B cell (primary cell): ENCODE measurements around the gene CFAP141. TPM values are rescaled to one million over a fixed set of nuclear protein-coding genes. Genes with fewer than 3 reads are reported as not detected.

ENCODE experiments used
- ATAC-seq: fragments of 200-7000 bp; cut with Tn5 transposase; one replicate; pipeline ENCODE4 v1.10.0; 2021; ENCODE audit warnings: low read depth, mild to moderate bottlenecking, moderate number of reproducible peaks, moderate library complexity
- CTCF ChIA-PET: fragments of 350-600 bp; sonication (Branson Sonifier 250); formaldehyde crosslinking; loops from one replicate; lab custom pipeline; 2021; ENCODE audit warnings: antibody characterized with exemption, inconsistent platforms; lab: Charles Lee
- POLR2A ChIA-PET: fragments of 350-600 bp; sonication (Branson Sonifier 250); formaldehyde crosslinking; loops from one replicate; lab custom pipeline; 2021; ENCODE audit warnings: antibody characterized with exemption; lab: Charles Lee
- DNase-seq: peaks from one replicate; pipeline ENCODE4 v3.0.0; 2013
- H2AFZ ChIP-seq: 2 replicates; pipeline ENCODE4 v1.6.1; 2012; ENCODE audit warnings: mild to moderate bottlenecking, low read depth, low read length; ENCODE audit not compliant: insufficient read depth, poor library complexity, severe bottlenecking
- H3K27ac ChIP-seq, 2 donors: 1 replicate in 1 of 2; 2 replicates in 1 of 2; pipeline ENCODE4 v1.5.1; 2012 to 2013; ENCODE audit warnings: low read length in 2 of 2, mild to moderate bottlenecking in 2 of 2, moderate library complexity in 1 of 2
- H3K27me3 ChIP-seq, 4 experiments: fragments of 200-600 bp in 1 of 4; sonication (generic) in 1 of 4; replicated peaks in 1 of 4; 1 replicate in 2 of 4; 2 replicates in 2 of 4; pipeline versions ENCODE4 v1.6.1 to v1.7.0; 2013 to 2016; ENCODE audit warnings: low read length in 3 of 4, mild to moderate bottlenecking in 2 of 4, mixed read lengths in 1 of 4, moderate library complexity in 1 of 4; ENCODE audit not compliant: insufficient read depth in 4 of 4, control insufficient read depth in 3 of 4; ENCODE audit errors: control extremely low read depth in 1 of 4
- H3K36me3 ChIP-seq, 2 experiments: replicated peaks in 1 of 2; 1 replicate in 1 of 2; 2 replicates in 1 of 2; pipeline versions ENCODE4 v1.6.1 to v1.7.1; 2013; ENCODE audit warnings: low read length in 1 of 2; ENCODE audit not compliant: insufficient read depth in 2 of 2, control insufficient read depth in 1 of 2; ENCODE audit errors: control extremely low read depth in 1 of 2, extremely low read depth in 1 of 2
- H3K4me1 ChIP-seq, 2 donors: fragments of 200-600 bp in 1 of 2; sonication (generic) in 1 of 2; 1 replicate in 1 of 2; 2 replicates in 1 of 2; pipeline versions ENCODE4 v1.5.1 to v1.6.1; 2013 to 2017; ENCODE audit warnings: low read length in 2 of 2; ENCODE audit not compliant: control insufficient read depth in 2 of 2, insufficient read depth in 2 of 2
- H3K4me2 ChIP-seq: replicated peaks from 2 replicates; pipeline ENCODE3; 2012; ENCODE audit warnings: mild to moderate bottlenecking, low read depth, low read length; ENCODE audit not compliant: poor library complexity, severe bottlenecking
- H3K4me3 ChIP-seq, 5 experiments: fragments of 200-600 bp in 1 of 5; sonication (generic) in 1 of 5; 1 replicate in 3 of 5; 2 replicates in 2 of 5; pipeline versions ENCODE4 v1.5.1 to v1.7.0; 2011 to 2016; ENCODE audit warnings: low read length in 4 of 5, mild to moderate bottlenecking in 4 of 5, low read depth in 2 of 5, control low read depth in 1 of 5, moderate library complexity in 1 of 5; ENCODE audit not compliant: insufficient read depth in 1 of 5; ENCODE audit errors: control extremely low read depth in 1 of 5, extremely low read depth in 1 of 5
- H3K79me2 ChIP-seq: fragments of 200-600 bp; sonication (generic); one replicate; pipeline ENCODE4 v1.6.0; 2016; ENCODE audit warnings: low read length; ENCODE audit not compliant: control insufficient read depth, insufficient read depth
- H3K9ac ChIP-seq: fragments of 200-600 bp; sonication (generic); 2 replicates; pipeline ENCODE4 v1.6.1; 2017; ENCODE audit warnings: mild to moderate bottlenecking, low read length, moderate library complexity
- H3K9me3 ChIP-seq, 3 donors: one replicate each; pipeline versions ENCODE4 v1.6.1 to v1.7.1; 2013; ENCODE audit warnings: low read length in 2 of 3; ENCODE audit not compliant: control insufficient read depth in 2 of 3, insufficient read depth in 1 of 3; ENCODE audit errors: control extremely low read depth in 1 of 3
- H4K20me1 ChIP-seq: 2 replicates; pipeline ENCODE4 v1.6.0; 2012; ENCODE audit warnings: mild to moderate bottlenecking, low read length; ENCODE audit not compliant: insufficient read depth, control insufficient read depth, poor library complexity, severe bottlenecking
- H3K27ac Mint-ChIP-seq: one replicate; pipeline ENCODE4 v1.8.0; 2021; ENCODE audit warnings: mixed read lengths
- H3K27me3 Mint-ChIP-seq: one replicate; pipeline ENCODE4 v1.8.0; 2021; ENCODE audit warnings: mixed read lengths
- H3K4me1 Mint-ChIP-seq: one replicate; pipeline ENCODE4 v1.8.0; 2021; ENCODE audit warnings: mixed read lengths
- H3K4me3 Mint-ChIP-seq: one replicate; pipeline ENCODE4 v1.8.0; 2021; ENCODE audit warnings: mixed read lengths
- H3K9me3 Mint-ChIP-seq: one replicate; pipeline ENCODE4 v1.8.0; 2022; ENCODE audit warnings: mixed read lengths; ENCODE audit not compliant: insufficient read depth
- CTCF ChIP-seq: fragments of 200-600 bp; IDR thresholded peaks from one replicate; pipeline ENCODE4 v1.8.0; 2022; ENCODE audit warnings: antibody characterized with exemption, mild to moderate bottlenecking
- EZH2 ChIP-seq: IDR thresholded peaks from 2 replicates; pipeline ENCODE4 v1.6.1; 2012; ENCODE audit warnings: borderline replicate concordance, low read depth, mild to moderate bottlenecking, moderate library complexity, low read length; ENCODE audit not compliant: insufficient read depth, poor library complexity, severe bottlenecking
- WGBS: methylation state at CpG from one replicate; pipeline ENCODE4 v1.1.5; 2013; ENCODE audit warnings: missing lambda C conversion rate; ENCODE audit not compliant: insufficient coverage; 5-methylcytosine and 5-hydroxymethylcytosine counted together
- intact Hi-C: fragments of 100-400 bp; cut with micrococcal nuclease; formaldehyde crosslinking; loops from one replicate; pipeline ENCODE4 v1.10.0; 2022
- polyA plus RNA-seq: library from polyadenylated mRNA; depleted of rRNA; stranded (reverse); fragments of >200 nt; gene quantifications from 2 replicates; pipeline ENCODE4 v1.2.3, GENCODE V29; 2012
- total RNA-seq, 2 donors: library from RNA; stranded (reverse); fragments of 120-200 nt in 1 of 2; gene quantifications; 1 replicate in 1 of 2; 2 replicates in 1 of 2; pipeline versions ENCODE4 v1.2.3 to v1.2.4, GENCODE V29; 2013 to 2022

The CFAP141 gene
- total and polyA plus RNA-seq, 2 donors (not counting 1 experiment from before 2014, with no cell fraction given), result not detected

GRCh38 chr1:154199563-154199879 lies 6.6 kb downstream of the CFAP141 start:
- H3K4me1 Mint-ChIP-seq, result no peaks in the 10 kb centered on the region
- intact Hi-C loops, result loop anchor here (1.0 kb wide), 3 partner anchors 16 to 136 kb away; partner anchors contain the start of gene HAX1
- H3K4me2 ChIP-seq, result no peak overlapping the region
- ChIA-PET POLR2A (interaction anchor here (0.6 to 1.3 kb wide), 3 partner anchors 21 to 72 kb away, joined by 3 to 12 read pairs (median 3); partner anchors contain the start of gene UBAP2L), CTCF (interaction anchor here (0.6 to 3.3 kb wide), 23 partner anchors 8 to 354 kb away, joined by 3 to 27 read pairs (median 6); partner anchors contain the start of genes HAX1 and UBAP2L)
- no peaks in the 10 kb centered on the region for H3K9me3 ChIP-seq
- H4K20me1 ChIP-seq, result no peaks in the 10 kb centered on the region
- TF ChIP-seq EZH2 (no peak), CTCF (no peak)
- no peaks in the 10 kb centered on the region for H3K9me3 Mint-ChIP-seq
- DNase-seq (no peak), ATAC-seq (no peak)
- no peak overlapping the region for H3K4me3 ChIP-seq
- H3K4me3 Mint-ChIP-seq, result no peak overlapping the region
- H3K27me3 ChIP-seq, result no peaks in the 10 kb centered on the region
- H3K79me2 ChIP-seq, result no peaks in the 10 kb centered on the region
- peak overlapping the region; percentile 68 for H2AFZ ChIP-seq
- H3K4me1 ChIP-seq, result peaks cover 5% of the 10 kb centered on the region in 2 donors
- peak overlapping the region in 1 of 2 donors; percentile 28 for H3K27ac ChIP-seq
- H3K27ac Mint-ChIP-seq, result no peak overlapping the region
- H3K27me3 Mint-ChIP-seq, result no peaks in the 10 kb centered on the region
- no peaks in the 10 kb centered on the region for H3K36me3 ChIP-seq
- 84% methylated on average over 3 of the region's 3 CpGs for WGBS
- H3K9ac ChIP-seq, result no peak overlapping the region

DNA sequence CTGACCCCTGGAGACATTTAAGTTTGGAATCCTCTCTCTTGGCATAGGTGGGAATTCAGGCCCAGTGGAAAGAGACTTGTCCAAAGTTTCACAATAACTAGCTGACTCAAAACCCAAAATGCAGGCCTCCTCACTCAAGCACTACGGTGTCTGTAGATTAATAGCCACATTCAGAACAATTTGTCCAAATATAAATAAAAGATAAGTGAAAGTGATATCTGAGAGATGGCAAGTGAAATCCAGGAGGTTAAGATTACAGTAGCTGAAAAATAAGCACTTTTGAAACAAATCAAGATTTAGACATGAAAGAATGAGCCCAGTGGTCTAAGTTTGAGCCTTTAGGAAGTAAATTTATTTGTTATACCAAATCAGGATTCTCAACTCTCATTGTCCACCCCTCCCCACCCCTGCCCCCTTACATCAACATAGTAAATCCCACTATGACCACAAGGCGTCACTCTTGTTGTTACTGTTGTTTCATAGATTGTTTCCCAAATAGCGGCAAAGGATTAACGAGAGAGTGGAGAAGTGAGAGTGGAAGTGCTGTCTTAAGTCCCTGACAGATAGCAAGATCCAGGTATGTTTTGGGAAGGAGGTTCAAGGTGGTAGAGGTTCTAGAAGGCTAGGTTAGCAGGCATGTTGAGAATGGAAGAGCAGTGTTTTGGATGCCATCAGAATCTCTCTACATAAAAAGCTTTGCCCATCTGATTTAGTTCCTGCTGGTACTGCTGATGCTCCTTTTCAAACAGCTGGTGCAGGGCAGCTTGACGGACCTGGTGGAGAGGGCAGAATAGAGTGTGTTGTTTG lies 7.2 kb downstream of the CFAP141 start:
- H3K27me3 Mint-ChIP-seq, result peaks cover 4% of the 10 kb centered on the region
- Histone ChIP-seq H3K9me3 (no peaks in the 10 kb centered on the region), H4K20me1 (no peaks in the 10 kb centered on the region), H3K4me3 (no peak overlapping the region), H2AFZ (peak overlapping the region; percentile 68), H3K36me3 (no peaks in the 10 kb centered on the region), H3K27me3 (no peaks in the 10 kb centered on the region), H3K9ac (no peak overlapping the region), H3K4me1 (peaks cover 5 to 10% of the 10 kb centered on the region in 2 donors), H3K27ac (peak overlapping the region in 1 of 2 donors; percentile 28), H3K4me2 (peak overlapping the region; percentile 45), H3K79me2 (no peaks in the 10 kb centered on the region)
- H3K9me3 Mint-ChIP-seq, result no peaks in the 10 kb centered on the region
- no peak overlapping the region for H3K4me3 Mint-ChIP-seq
- POLR2A ChIA-PET, result interaction anchor here (0.6 to 1.3 kb wide), 3 partner anchors 21 to 73 kb away, joined by 3 to 12 read pairs (median 3); partner anchors contain the start of gene UBAP2L
- WGBS, result 12% methylated on average over 2 of the region's 5 CpGs
- ATAC-seq (peak; percentile 76), DNase-seq (peak; percentile 77)
- no peaks in the 10 kb centered on the region for H3K4me1 Mint-ChIP-seq
- H3K27ac Mint-ChIP-seq, result no peak overlapping the region
- CTCF ChIA-PET, result interaction anchor here (0.6 to 3.3 kb wide), 24 partner anchors 8 to 354 kb away, joined by 3 to 27 read pairs (median 5); partner anchors contain the start of genes HAX1 and UBAP2L
- no peak for TF ChIP-seq EZH2
- TF ChIP-seq CTCF, result peak; percentile 73
- intact Hi-C loops, result loop anchor here (1.0 kb wide), 3 partner anchors 16 to 136 kb away; partner anchors contain the start of gene HAX1
